Stomach (tissue), 9 donors: ENCODE data around the gene PLEKHG3. TPM values are rescaled to one million over a fixed set of nuclear protein-coding genes. Genes with fewer than 3 reads are reported as not detected.

Source experiments
- DNase-seq, 2 donors: peaks; one replicate each; pipeline versions ENCODE4 v3.0.0 to v3.0.0-alpha.2; 2013 to 2019
- H3K27ac ChIP-seq, 5 donors: fragments of 200-600 bp in 4 of 5; sonication (generic) in 4 of 5; one replicate each; pipeline ENCODE4 v1.5.1; 2013 to 2019; ENCODE audit warnings: mild to moderate bottlenecking in 1 of 5, moderate library complexity in 1 of 5
- H3K27me3 ChIP-seq, 3 donors: fragments of 200-600 bp; sonication (generic); one replicate each; pipeline ENCODE4 v1.5.1; 2017 to 2019; ENCODE audit warnings: mixed run types in 1 of 3
- H3K36me3 ChIP-seq, 4 donors: fragments of 200-600 bp; sonication (generic); 1 replicate in 3 of 4; 2 replicates in 1 of 4; pipeline ENCODE4 v1.5.1; 2016 to 2019
- H3K4me1 ChIP-seq, 4 donors: fragments of 200-600 bp; sonication (generic); one replicate each; pipeline ENCODE4 v1.5.1; 2016 to 2019
- H3K4me3 ChIP-seq, 4 donors: fragments of 200-600 bp; sonication (generic) in 3 of 4; one replicate each; pipeline ENCODE4 v1.5.1; 2016 to 2019; ENCODE audit warnings: mild to moderate bottlenecking in 1 of 4
- H3K9me3 ChIP-seq, 4 donors: fragments of 200-600 bp; sonication (generic); one replicate each; pipeline ENCODE4 v1.5.1; 2016 to 2019
- CTCF ChIP-seq, 7 experiments: fragments of 450-650 bp in 4 of 7; fragments of 200-600 bp in 3 of 7; sonication (generic) in 3 of 7; IDR thresholded peaks; one replicate each; pipeline ENCODE4 v1.5.1; 2016 to 2019; ENCODE audit warnings: antibody characterized with exemption in 7 of 7, control low read depth in 2 of 7, mild to moderate bottlenecking in 1 of 7
- EP300 ChIP-seq: sonication (generic); formaldehyde crosslinking; IDR thresholded peaks from one replicate; pipeline ENCODE4 v1.6.1; 2017; ENCODE audit warnings: antibody characterized with exemption
- POLR2A ChIP-seq, 4 donors: fragments of 450-650 bp; IDR thresholded peaks; one replicate each; pipeline ENCODE4 v1.6.1; 2016; ENCODE audit warnings: antibody characterized with exemption in 4 of 4, control low read depth in 2 of 4, mild to moderate bottlenecking in 1 of 4, moderate library complexity in 1 of 4
- POLR2AphosphoS5 ChIP-seq, 3 donors: sonication (generic); formaldehyde crosslinking; IDR thresholded peaks; one replicate each; pipeline ENCODE4 v1.6.1; 2016; ENCODE audit warnings: antibody characterized with exemption in 3 of 3
- WGBS, 5 donors: extraction: QIAGEN DNeasy Blood & Tissue Kit in 3 of 5; methylation state at CpG; one replicate each; pipeline versions ENCODE4 v1.1.5 to v1.1.7; 2013 to 2018; 5-methylcytosine and 5-hydroxymethylcytosine counted together
- intact Hi-C: fragments of 100-400 bp; cut with DNase I; formaldehyde crosslinking; loops from one replicate; pipeline ENCODE4 v1.15.1; 2023; ENCODE audit warnings: low total_unique reads
- polyA plus RNA-seq, 3 donors: library from polyadenylated mRNA; stranded (reverse); fragments of 200-250 nt; gene quantifications; one replicate each; pipeline ENCODE4 v1.2.3, GENCODE V29; 2013
- total RNA-seq, 5 donors: library from RNA; depleted of rRNA; stranded (reverse); fragments of >200 nt; gene quantifications; one replicate each; pipeline versions ENCODE4 v1.1.0 to v1.2.3, GENCODE V29; 2014 to 2016
- donor health status: healthy with polysubstance abuse.
- donor health status: Bipolar disorder and iron deficiency.
- donor health status: healthy.

PLEKHG3 gene
- total and polyA plus RNA-seq, 8 donors = 7.3 to 292 (median 25.6) TPM

- peaks cover 47 to 79% (median 77%) of the 10 kb centered on the region in 4 donors for H3K4me1 ChIP-seq
- WGBS, 5 donors = 26 to 35% (median 33%) methylated on average over 18 of the region's 18 CpGs
- peak in 1 of 2 donors; percentile 81 for DNase-seq
Observed at GRCh38 chr14:64708148-64709004, 4.2 kb downstream of the PLEKHG3 start.

GRCh38 chr14:64709126-64709525 is 4.9 kb downstream of the PLEKHG3 start:
- Histone ChIP-seq H3K36me3 (no peaks in the 10 kb centered on the region), H3K9me3 (peaks cover 0 to 5% (median 0%) of the 10 kb centered on the region in 4 donors), H3K4me3 (peak overlapping the region in 2 of 4 donors; percentile 11 to 14), H3K4me1 (peaks cover 41 to 71% (median 69%) of the 10 kb centered on the region in 4 donors), H3K27ac (peak overlapping the region in 4 of 5 donors; percentile 72 to 94 (median 92)), H3K27me3 (peaks cover 0 to 7% (median 0%) of the 10 kb centered on the region in 3 donors)
- DNase-seq = peak in 1 of 2 donors; percentile 7
- 65 to 88% (median 78%) methylated on average over 5 of the region's 5 CpGs for WGBS, 5 donors
- intact Hi-C loops = no loop called here
- TF ChIP-seq CTCF (IDR thresholded peaks at IDR 0.05) (no peak), POLR2A (IDR thresholded peaks at IDR 0.05) (no peak), EP300 (no peak), POLR2AphosphoS5 (IDR thresholded peaks at IDR 0.05) (no peak)

More at GRCh38 chr14:64708148-64709004, 4.2 kb downstream of the PLEKHG3 start:
- Histone ChIP-seq H3K27ac (peak overlapping the region in 4 of 5 donors; percentile 72 to 94 (median 92)), H3K36me3 (no peaks in the 10 kb centered on the region), H3K9me3 (peaks cover 0 to under 1% (median 0%) of the 10 kb centered on the region in 4 donors), H3K4me3 (peak overlapping the region in 2 of 4 donors; percentile 11 to 14), H3K27me3 (peaks cover 0 to 11% (median 0%) of the 10 kb centered on the region in 3 donors)
- TF ChIP-seq CTCF (IDR thresholded peaks at IDR 0.05) = no peak
- TF ChIP-seq POLR2AphosphoS5 (IDR thresholded peaks at IDR 0.05) = peak in 1 of 3 donors; percentile 10
- intact Hi-C loops = no loop called here

GRCh38 chr14:64711039-64711438 is 6.8 kb downstream of the PLEKHG3 start:
- Histone ChIP-seq H3K27ac (peak overlapping the region in 3 of 5 donors; percentile 36 to 94 (median 54)), H3K36me3 (no peaks in the 10 kb centered on the region), H3K4me1 (peaks cover 43 to 74% (median 64%) of the 10 kb centered on the region in 4 donors), H3K27me3 (no peaks in the 10 kb centered on the region), H3K4me3 (no peak overlapping the region), H3K9me3 (peaks cover 0 to 9% (median 0%) of the 10 kb centered on the region in 4 donors)
- DNase-seq = no peak
- 70 to 83% (median 77%) methylated on average over 5 of the region's 5 CpGs for WGBS, 5 donors
- TF ChIP-seq CTCF (IDR thresholded peaks at IDR 0.05) (no peak), POLR2A (IDR thresholded peaks at IDR 0.05) (no peak), EP300 (no peak)
- intact Hi-C loops = no loop called here

- Histone ChIP-seq H3K36me3 (no peaks in the 10 kb centered on the region), H3K27me3 (no peaks in the 10 kb centered on the region), H3K4me3 (no peak overlapping the region), H3K9me3 (peaks cover 0 to 9% (median 0%) of the 10 kb centered on the region in 4 donors), H3K27ac (no peak overlapping the region), H3K4me1 (peaks cover 40 to 72% (median 62%) of the 10 kb centered on the region in 4 donors)
- no peak for TF ChIP-seq POLR2AphosphoS5 (IDR thresholded peaks at IDR 0.05)
- intact Hi-C loops = no loop called here
- DNase-seq = no peak
Observed at GRCh38 chr14:64713677-64714076, 9.5 kb downstream of the PLEKHG3 start.
